Ovary (tissue), 3 donors: Measurements from ENCODE around the gene LRMDA.

Experiments used
- CTCF ChIP-seq, 3 donors: fragments of 450-650 bp in 2 of 3; fragments of 200-600 bp in 1 of 3; IDR thresholded peaks; one replicate each; pipeline versions ENCODE4 v1.5.1 to v1.8.0; 2016 to 2022; ENCODE audit warnings: antibody characterized with exemption in 3 of 3, mild to moderate bottlenecking in 1 of 3
- EP300 ChIP-seq: sonication (generic); formaldehyde crosslinking; IDR thresholded peaks from one replicate; pipeline ENCODE4 v1.6.1; 2017; ENCODE audit warnings: antibody characterized with exemption
- donor health status: DM: no; HTN: no; CAD: no.

GRCh38 chr10:76129213-76129612 is 697.8 kb downstream of the LRMDA start:
- TF ChIP-seq CTCF (IDR thresholded peaks at IDR 0.05) = no peak
- TF ChIP-seq EP300 = no peak
